ENCODE measurements around the gene IQSEC2. TPM values are rescaled to one million over a fixed set of nuclear protein-coding genes. Genes with fewer than 3 reads are reported as not detected.

Gene IQSEC2
- total RNA-seq, 1 donor, result 3.6 TPM

DNA sequence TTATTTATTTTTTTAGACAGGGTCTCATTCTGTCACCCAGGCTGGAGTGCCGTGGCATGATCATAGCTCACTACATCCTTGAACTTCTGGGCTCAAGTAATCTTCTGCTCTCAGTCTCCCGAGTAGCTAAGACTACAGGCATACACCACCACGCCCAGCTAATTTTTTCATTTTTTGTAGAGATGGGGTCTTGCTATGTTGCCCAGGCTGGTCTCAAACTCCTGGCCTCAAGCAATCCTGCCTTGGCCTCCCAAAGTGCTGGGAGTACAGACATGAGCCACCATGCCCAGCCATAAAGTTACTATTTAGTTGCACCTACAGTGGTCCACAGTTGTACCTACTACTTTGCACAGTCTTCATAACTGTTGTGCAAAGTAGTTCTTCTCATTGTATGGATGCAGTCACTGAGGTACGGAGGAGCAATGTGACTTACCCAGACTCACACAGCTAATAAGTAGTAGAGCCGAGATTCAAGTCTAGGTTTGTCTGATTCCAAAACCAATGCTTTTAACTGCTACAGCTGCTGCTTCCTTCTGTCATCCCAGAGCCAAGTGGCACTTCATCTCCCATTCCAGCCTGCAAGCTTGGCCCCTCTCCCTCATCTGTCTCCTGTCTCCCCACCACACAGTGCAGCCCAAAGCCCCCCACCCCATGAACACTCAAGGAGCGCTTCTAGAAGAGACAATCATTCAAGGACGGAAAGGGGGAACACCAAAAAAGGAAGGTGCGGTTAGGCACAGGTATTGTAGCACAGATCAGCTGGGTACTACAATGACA lies 24.0 kb upstream of the IQSEC2 start:
- no peak for TF ChIP-seq CTCF (IDR thresholded peaks at IDR 0.05; ENCODE audit: insufficient read depth, low read length)
- no peak overlapping the region for H3K4me3 ChIP-seq (ENCODE audit: low read depth, low read length)
- no peak for DNase-seq (ENCODE audit: low read depth)

GRCh38 chrX:53303195-53303594 lies 21.8 kb upstream of the IQSEC2 start:
- no peak overlapping the region for H3K4me3 ChIP-seq (ENCODE audit: low read depth, low read length)
- no peak for DNase-seq (ENCODE audit: low read depth)
- TF ChIP-seq CTCF (IDR thresholded peaks at IDR 0.05; ENCODE audit: insufficient read depth, low read length), result no peak

DNA sequence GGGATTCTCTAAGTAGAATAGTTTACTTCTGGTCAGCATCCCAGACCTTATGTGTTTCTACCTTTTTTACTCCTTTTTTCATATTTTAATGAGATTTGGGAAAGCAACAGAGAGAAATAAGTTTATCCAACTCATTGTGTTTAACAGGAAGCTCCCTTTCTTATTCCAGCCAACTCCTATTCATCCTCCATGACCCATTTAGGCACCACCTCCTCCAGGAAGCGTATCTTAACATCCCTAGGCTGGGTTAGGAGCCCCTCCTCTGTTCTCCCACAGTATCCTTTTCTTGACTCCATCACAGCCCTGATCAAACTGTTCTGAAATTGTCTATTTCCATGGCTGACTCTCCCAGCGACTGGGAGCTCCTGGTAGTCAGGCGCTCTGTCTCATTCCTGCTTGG lies 18.8 kb upstream of the IQSEC2 start:
- no peak for DNase-seq (ENCODE audit: low read depth)
- TF ChIP-seq CTCF (IDR thresholded peaks at IDR 0.05; ENCODE audit: insufficient read depth, low read length), result no peak
- no peak overlapping the region for H3K4me3 ChIP-seq (ENCODE audit: low read depth, low read length)

DNA sequence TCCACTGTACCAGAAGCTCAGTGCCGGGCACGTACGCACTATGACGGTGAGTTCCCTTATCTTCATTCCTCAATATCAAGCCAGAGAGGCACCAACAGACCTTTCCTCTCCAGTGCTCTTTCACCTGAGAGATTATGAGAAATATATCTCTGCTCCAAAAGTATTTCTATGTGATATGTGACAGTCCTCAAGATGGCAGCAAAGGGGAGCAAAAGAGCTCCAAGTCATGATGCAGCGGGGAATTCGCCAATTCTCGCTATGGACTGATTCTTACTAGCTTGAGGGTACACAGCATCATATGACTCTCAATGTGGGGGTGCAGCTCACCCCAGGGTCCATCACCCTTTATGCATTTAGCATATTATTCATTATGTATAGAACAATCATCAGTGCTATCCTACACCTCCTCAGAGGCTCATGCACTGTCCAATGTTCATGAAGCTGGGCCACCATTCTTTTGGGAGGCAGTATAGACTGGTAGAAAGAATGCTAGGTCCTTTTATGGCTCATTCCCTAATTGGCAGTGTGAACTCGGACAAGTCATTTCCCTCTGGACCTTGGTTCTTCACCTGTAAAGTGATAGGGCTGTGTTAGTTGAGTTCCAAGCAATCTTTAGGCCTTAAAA lies 12.8 kb upstream of the IQSEC2 start:
- DNase-seq (ENCODE audit: low read depth), result peak; percentile 11
- no peak overlapping the region for H3K4me3 ChIP-seq (ENCODE audit: low read depth, low read length)
- TF ChIP-seq CTCF (IDR thresholded peaks at IDR 0.05; ENCODE audit: insufficient read depth, low read length), result peak; percentile 29

DNA sequence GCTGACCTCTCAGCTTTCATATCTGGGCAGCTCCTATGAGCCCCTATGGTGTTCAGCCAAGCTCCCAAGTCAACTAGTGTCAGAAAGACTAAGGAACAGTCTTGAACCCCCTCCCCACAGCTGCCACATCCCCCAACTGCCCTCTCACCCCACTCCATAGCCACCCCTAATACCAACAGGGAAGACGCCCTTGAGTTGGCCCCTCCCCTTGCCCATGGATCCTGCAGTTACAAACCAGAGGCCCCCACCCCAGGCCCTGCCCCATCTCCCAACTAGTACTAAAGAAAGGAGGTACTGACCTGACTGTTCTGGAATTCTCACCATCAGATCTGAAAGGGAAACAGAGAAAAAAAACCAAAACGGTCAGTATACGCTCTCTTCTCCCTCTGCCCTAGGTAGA lies 10.2 kb upstream of the IQSEC2 start:
- DNase-seq (ENCODE audit: low read depth), result no peak
- no peak for TF ChIP-seq CTCF (IDR thresholded peaks at IDR 0.05; ENCODE audit: insufficient read depth, low read length)
- no peak overlapping the region for H3K4me3 ChIP-seq (ENCODE audit: low read depth, low read length)

GRCh38 chrX:53290441-53291041 lies 9.2 kb upstream of the IQSEC2 start:
- no peak overlapping the region for H3K4me3 ChIP-seq (ENCODE audit: low read depth, low read length)
- no peak for DNase-seq (ENCODE audit: low read depth)
- no peak for TF ChIP-seq CTCF (IDR thresholded peaks at IDR 0.05; ENCODE audit: insufficient read depth, low read length)

Measured in fibroblast of the aortic adventitia (primary cell).